Activated CD8-positive, alpha-beta memory T cell treated with anti-CD3 and anti-CD28 coated beads, Interleukin-2, amount 50 U/mL, for 1 hour (primary cell): ENCODE measurements around the gene CUX1.
"Not testable (repeated sequence)": the region's sequence is repeated elsewhere in the genome, so short reads cannot be mapped to it uniquely, and the experiment has no call there.

ENCODE experiments used
- DNase-seq: peaks from one replicate; pipeline ENCODE4 v3.0.0-alpha.2; 2020; ENCODE audit errors: extremely low read depth

CUX1 gene

GRCh38 chr7:101817471-101818286, at the start of gene CUX1:
CUX1 (plus strand) TSS chr7:101817626; CDS start chr7:101817640, 14 bp downstream.
- DNase-seq, result no peak

- DNase-seq, result no peak
Observed at GRCh38 chr7:101768280-101768679, 49.1 kb upstream of the CUX1 start.

- DNase-seq, result no peak
Observed at GRCh38 chr7:101770466-101770865, 47.0 kb upstream of the CUX1 start.

- no peak for DNase-seq
Observed at GRCh38 chr7:101772508-101773211, 44.8 kb upstream of the CUX1 start.

GRCh38 chr7:101775181-101775580, 42.2 kb upstream of the CUX1 start:
- no peak for DNase-seq

- no peak for DNase-seq
Observed at GRCh38 chr7:101778026-101778580, 39.3 kb upstream of the CUX1 start.

GRCh38 chr7:101779267-101779666, 38.2 kb upstream of the CUX1 start:
- no peak for DNase-seq

- DNase-seq, result no peak
Observed at GRCh38 chr7:101780281-101780680, 37.1 kb upstream of the CUX1 start.

GRCh38 chr7:101781439-101781838, 36.0 kb upstream of the CUX1 start:
- no peak for DNase-seq

GRCh38 chr7:101782476-101782875, 35.0 kb upstream of the CUX1 start:
- DNase-seq, result no peak

- no peak for DNase-seq
Observed at GRCh38 chr7:101782896-101783295, 34.5 kb upstream of the CUX1 start.

GRCh38 chr7:101783381-101784181, 33.8 kb upstream of the CUX1 start:
- no peak for DNase-seq

- DNase-seq, result no peak
Observed at GRCh38 chr7:101784292-101785127, 32.9 kb upstream of the CUX1 start.

- DNase-seq, result no peak
Observed at GRCh38 chr7:101787864-101788263, 29.6 kb upstream of the CUX1 start.

GRCh38 chr7:101788517-101788916, 28.9 kb upstream of the CUX1 start:
- DNase-seq, result no peak

- no peak for DNase-seq
Observed at GRCh38 chr7:101790566-101791293, 26.7 kb upstream of the CUX1 start.

GRCh38 chr7:101792051-101792681, 25.3 kb upstream of the CUX1 start:
- no peak for DNase-seq

GRCh38 chr7:101792682-101793071, 24.7 kb upstream of the CUX1 start:
- DNase-seq, result not testable (repeated sequence)

- no peak for DNase-seq
Observed at GRCh38 chr7:101795461-101795860, 22.0 kb upstream of the CUX1 start.

- DNase-seq, result not testable (repeated sequence)
Observed at GRCh38 chr7:101798173-101798572, 19.3 kb upstream of the CUX1 start.
